Stimulated activated CD4-positive, alpha-beta T cell treated with anti-CD3 and anti-CD28 coated beads, TNF-alpha, amount 100 ng/mL, for 48 hours (primary cell): ENCODE results near the gene GLRA2.

Experiments used
- DNase-seq, 3 donors: peaks; one replicate each; pipeline ENCODE4 v3.0.0-alpha.2; 2020; ENCODE audit warnings: low read depth in 3 of 3

The GLRA2 gene

GRCh38 chrX:14529290-14529989 is at the start of gene GLRA2:
Gene GLRA2 (plus strand): TSS chrX:14529536. CDS start chrX:14530058, 522 bp downstream.
- DNase-seq, result peak in 1 of 3 donors; percentile 2

DNA sequence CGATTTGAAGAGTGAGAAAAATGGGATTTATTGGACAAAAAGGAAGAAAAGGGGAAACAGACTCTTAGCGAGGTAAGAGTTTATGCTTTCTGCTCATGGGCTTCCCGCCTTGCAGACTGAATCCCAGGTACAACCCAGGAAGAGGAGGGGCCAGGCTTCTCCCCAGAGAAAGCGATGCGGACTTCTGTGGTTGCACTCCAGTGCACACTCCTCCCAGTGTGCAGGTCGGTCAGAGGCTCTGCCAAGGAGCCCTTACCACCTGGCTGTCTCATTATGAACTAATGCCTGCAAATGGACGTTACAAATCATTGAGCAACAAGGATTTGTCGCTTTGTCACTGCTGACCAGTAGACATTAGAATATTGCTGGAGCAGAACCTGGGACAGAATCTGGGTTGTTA is 39.9 kb upstream of the GLRA2 start:
- DNase-seq, result no peak

DNA sequence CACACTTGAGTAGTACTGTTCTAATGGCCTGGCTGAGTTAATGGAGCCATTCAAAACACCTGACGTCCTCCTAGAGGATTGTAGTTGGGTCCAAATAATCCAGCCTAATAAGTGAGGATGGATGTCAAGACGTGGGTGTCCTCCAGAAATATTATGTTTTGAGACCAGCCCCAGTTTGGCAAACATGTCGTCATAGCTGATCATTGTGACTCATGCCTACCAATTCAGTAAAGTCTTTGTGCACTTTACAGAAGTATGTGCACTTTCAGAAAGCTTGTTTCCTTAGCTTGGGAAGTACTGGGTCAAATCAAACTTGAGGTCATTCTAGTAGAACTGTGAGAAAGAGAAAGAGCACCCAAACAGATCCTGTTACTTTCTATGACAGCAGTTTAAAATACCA is 37.6 kb upstream of the GLRA2 start:
- no peak for DNase-seq

DNA sequence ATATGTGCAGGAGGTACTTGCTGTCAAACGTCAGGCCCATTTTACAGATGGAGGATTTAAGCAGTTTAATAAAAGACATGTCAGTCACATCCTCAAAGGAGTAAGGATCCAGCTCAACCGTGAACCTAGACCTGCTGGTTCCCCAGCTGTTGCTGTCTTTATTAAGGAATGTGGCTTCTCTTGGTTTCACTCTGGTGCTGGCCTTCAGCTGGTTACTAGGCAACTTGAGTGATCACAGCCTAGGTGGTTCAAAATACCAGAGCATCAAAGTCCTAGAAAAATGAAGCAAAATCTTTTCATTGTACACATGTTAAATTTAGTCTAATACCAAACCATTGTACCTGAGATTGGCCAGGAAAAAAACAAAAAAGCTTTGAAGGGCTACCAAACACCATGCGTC is 32.7 kb upstream of the GLRA2 start:
- no peak for DNase-seq

- no peak for DNase-seq
Measured at GRCh38 chrX:14497184-14497666, 32.1 kb upstream of the GLRA2 start.

DNA sequence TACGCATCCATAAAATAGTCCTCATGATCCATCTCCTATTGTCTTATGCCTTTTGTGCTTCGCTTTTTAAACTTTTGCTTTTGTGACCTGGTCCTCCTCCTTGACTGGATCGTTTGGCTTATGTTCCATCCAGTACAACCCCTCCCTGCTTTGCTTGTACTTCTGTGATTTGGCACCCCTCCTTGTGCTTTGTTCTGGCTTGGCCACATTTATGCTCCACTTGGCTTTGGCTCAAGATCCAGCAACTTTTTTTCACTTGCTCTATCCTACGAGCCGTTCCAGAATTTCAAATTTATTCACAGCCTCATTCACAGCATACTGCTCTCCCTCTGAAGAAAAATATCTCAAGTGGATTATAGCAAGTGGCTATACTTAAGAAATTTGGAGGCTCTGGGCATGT is 28.0 kb upstream of the GLRA2 start:
- DNase-seq, result no peak

- no peak for DNase-seq
Measured at GRCh38 chrX:14504960-14505538, 24.3 kb upstream of the GLRA2 start.

GRCh38 chrX:14505648-14506047 is 23.7 kb upstream of the GLRA2 start:
- DNase-seq, result no peak

GRCh38 chrX:14506866-14507265 is 22.5 kb upstream of the GLRA2 start:
- DNase-seq, result no peak

GRCh38 chrX:14508025-14508690 is 21.2 kb upstream of the GLRA2 start:
- no peak for DNase-seq

DNA sequence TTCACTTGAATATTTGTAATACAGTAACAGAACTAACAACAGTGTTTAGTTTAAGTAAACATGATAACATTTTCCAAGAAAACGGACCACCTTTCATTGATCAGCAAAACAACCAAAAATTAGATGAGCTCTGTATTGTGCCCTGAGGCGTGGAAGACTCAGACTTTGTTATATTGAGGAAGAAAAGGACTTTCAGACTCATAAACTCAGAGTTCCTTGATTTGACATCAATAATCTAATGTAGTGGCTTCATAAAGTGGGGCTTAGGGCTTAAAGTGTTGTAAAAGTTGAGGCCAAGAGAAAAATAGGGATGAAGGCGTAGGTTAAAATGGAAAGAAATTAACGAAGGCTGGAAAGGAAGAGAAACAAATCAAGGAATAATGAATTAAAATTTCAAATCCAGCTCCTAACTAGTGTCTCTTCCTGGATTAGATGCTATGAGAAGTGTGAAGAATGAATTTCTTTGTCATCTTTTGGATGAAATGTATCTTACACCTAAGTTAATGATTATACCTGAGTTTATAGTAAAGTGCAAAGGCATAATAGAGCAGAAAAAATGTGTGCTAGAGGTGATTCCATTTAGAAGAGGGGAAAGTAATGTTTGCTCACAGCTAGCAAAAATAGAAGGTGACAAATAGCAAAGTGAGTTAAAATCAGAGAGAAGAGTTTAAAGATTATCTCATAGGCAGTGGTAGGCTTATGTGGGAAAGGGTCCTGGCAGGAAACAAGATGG is 19.8 kb upstream of the GLRA2 start:
- no peak for DNase-seq

DNA sequence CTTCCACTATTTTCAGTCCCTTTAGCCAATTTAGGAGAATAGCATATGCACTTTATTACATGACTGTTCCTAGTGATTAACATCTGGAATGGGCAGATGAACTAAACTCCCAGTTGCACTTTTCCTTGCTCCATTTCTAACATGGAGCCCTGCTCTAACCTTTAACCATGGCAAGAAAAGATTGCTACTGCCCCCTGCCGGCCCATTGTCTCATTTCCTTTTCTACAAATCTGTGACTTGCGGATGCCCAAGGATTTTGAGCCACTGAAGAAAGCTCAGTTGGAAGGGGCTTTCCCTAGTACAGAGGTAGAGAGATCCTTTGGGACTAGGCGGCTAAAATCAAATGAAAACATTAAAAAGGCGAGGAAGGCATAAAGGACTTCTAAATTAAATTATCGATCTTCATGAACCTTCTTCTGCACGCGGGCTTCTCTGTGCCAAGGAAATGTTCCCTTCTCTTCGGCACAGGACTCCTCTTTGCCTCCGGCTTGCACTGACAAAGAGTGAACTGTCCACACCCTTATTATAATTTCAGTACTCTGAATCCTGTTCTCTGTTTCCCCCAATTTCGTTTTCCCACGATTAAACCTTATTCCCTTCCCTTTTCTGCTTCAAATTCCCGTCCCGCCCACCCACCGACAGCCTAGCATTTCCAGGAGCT is 577 bp upstream of the GLRA2 start:
- DNase-seq, result peak; percentile 4 to 46 (median 28)

DNA sequence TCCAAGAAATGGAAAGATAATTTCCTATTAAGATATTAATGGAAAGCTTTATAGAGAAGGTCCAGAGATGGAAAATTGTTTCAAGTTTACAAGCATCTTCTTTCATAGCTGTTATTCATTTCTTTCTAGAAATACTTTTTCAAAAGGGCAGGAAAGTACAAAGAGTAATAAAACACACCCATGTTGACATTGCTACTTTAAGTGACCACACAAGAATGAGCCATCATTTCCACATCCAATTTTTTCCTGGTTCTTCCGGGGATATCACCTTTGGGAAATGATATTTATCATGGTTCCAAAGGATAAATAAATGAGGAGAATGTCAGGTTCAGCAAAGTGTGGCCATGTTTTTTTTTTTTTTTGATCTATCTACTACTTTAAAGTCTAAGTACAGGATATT is 4.5 kb downstream of the GLRA2 start:
- no peak for DNase-seq

DNA sequence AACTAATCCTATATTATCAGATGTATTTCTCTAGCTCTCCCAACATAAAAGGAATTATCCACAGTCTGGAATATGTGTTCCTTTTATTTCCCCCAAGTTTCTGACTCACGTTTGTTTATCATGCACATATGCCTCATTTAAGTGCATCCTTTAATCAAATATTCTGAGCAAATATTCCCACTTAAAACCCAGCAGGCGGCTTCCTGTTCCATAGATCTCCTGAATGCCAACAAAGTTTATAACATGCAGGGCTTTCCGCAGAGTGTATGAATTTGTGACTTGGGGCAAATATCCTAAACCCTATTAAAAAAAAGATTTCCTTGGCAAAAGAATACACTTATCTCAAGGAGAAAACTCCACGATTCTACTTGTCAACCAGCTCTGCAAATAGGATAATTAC is 16.9 kb downstream of the GLRA2 start:
- no peak for DNase-seq

DNA sequence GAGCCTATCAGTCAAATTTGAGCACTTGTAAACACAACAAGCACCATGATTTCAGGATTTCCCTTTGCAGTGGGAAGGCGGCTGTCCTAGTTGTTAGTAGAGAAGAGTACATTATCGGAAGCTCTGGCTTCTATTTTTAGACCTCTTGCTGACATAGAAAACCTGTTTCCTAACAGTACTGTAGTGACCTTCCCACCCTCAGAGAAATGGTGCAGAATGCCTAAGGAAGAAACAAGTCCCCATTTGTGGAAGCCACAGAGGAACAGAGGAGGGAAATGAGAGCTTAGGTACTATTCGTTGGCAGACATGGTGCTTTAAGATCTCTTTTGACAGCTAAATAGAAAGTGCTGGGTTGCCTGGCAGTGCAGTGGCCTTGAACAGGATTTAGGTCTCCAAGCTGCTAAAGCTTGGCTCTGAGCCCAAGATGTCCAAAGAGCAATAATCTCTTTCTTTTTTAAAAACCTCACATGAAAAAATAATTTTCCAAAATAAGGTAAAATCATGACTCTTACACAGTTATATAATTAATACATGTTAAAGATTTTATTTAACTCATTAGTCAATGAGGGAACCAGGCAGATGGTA is 24.9 kb downstream of the GLRA2 start:
- no peak for DNase-seq

- no peak for DNase-seq
Measured at GRCh38 chrX:14564058-14564457, 34.7 kb downstream of the GLRA2 start.

GRCh38 chrX:14573161-14573560 is 43.8 kb downstream of the GLRA2 start:
- no peak for DNase-seq

GRCh38 chrX:14581081-14581480 is 51.7 kb downstream of the GLRA2 start:
- DNase-seq, result no peak

DNA sequence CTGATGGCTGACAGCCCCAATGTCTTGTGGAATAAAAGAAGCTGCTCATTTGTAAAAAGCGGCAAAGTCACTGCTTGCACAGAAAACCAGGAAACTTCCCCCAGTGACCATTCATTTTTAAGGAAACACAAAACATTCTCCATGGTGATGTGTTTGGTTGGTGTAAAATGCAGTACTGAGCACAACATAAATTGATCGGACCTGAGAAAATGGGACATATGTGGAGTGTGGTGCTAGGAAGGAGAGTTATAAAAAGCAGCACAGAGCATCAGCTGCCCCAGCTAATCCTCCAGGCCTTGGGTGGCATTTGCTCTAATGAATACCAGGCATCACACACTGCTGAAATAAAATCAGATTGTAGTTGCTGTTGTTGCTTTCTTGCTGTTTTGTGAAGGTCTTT is 55.2 kb downstream of the GLRA2 start:
- DNase-seq, result no peak

DNA sequence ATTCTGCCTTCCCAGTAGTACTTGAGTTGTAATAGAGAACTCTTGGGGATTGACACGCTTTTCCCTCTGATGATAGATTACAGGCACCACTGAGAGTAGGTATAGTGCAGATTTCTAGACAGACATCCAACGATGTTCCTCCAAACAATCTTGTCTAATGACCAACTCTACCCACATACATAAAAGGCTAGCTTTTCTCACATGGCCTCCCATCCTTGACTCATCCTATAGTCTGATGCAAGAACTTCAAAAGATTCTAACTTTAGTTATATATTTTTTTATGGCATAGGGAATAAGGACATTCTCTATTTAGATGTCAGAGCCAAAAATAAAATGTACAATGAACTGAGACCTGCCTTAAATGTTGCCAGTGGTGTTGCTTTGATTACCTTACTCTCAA is 60.9 kb downstream of the GLRA2 start:
- DNase-seq, result no peak

DNA sequence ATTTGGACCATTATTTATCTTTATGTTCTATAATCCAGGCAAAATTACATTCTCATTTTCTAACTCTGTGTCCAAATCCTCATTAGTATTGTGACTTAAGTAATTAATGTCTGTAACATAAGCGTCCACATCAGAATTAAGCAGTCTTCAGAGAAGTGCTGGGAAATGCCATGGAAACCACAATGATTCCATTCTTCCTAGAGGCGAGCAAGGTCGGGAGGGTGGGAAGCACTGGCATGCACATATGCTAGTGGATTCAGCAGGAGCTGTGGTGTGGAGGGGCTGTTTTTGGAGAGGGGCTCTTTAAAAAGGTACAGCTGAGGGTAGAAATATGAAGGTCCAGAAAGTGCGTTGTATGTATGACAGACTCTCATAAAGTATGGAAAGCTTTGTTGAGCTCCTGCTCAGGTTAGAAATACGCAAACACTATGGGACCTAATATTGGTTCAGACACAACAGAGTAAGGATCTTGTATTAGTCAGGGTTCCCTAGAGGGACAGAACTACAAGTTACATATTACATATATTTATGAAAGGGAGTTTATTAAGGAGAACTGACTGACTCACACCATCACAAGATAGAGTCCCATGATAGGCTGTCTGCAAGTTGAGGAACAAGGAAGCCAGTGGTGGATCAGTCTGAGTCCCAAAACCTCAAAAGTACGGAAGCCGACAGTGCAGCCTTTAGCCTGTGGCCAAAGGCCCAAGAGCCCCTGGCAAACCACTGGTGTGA is 61.5 kb downstream of the GLRA2 start:
- no peak for DNase-seq
